Osteoblast (primary cell): ENCODE measurements around the gene HMG20B. TPM values are rescaled to one million over a fixed set of nuclear protein-coding genes. Genes with fewer than 3 reads are reported as not detected.
A peak's percentile ranks its signal among the peaks of the same experiment; 100 is the strongest.

ENCODE experiments used
- DNase-seq: peaks from one replicate; pipeline ENCODE4 v3.0.0; 2011; ENCODE audit warnings: low spot score, mixed read lengths; ENCODE audit not compliant: insufficient read length; ENCODE audit errors: missing footprints
- H2AFZ ChIP-seq: 2 replicates; pipeline ENCODE4 v1.6.0; 2011; ENCODE audit warnings: mild to moderate bottlenecking, low read length
- H3K27ac ChIP-seq: 2 replicates; pipeline ENCODE4 v1.5.1; 2011; ENCODE audit warnings: mild to moderate bottlenecking, low read depth, low read length, moderate library complexity
- H3K27me3 ChIP-seq: 2 replicates; pipeline ENCODE4 v1.6.0; 2012; ENCODE audit warnings: mild to moderate bottlenecking, control low read depth, inconsistent platforms, low read length, moderate library complexity; ENCODE audit not compliant: insufficient read depth
- H3K36me3 ChIP-seq: 2 replicates; pipeline ENCODE4 v1.5.1; 2011; ENCODE audit warnings: mild to moderate bottlenecking, low read length, control low read depth, moderate library complexity; ENCODE audit not compliant: insufficient read depth
- H3K4me1 ChIP-seq: 2 replicates; pipeline ENCODE4 v1.5.1; 2011; ENCODE audit warnings: mild to moderate bottlenecking, low read length, control low read depth, moderate library complexity; ENCODE audit not compliant: insufficient read depth
- H3K4me2 ChIP-seq: 2 replicates; pipeline ENCODE4 v1.6.0; 2011; ENCODE audit warnings: mild to moderate bottlenecking, low read length; ENCODE audit not compliant: insufficient read depth
- H3K4me3 ChIP-seq: fragments of 200-600 bp; sonication (generic); 3 replicates; pipeline ENCODE4 v1.5.1; 2012; ENCODE audit warnings: mild to moderate bottlenecking, low read length, inconsistent platforms; ENCODE audit not compliant: insufficient read depth
- H3K79me2 ChIP-seq: 2 replicates; pipeline ENCODE4 v1.6.0; 2012; ENCODE audit warnings: mild to moderate bottlenecking, low read length, control low read depth, inconsistent platforms; ENCODE audit not compliant: insufficient read depth
- H3K9me3 ChIP-seq: 2 replicates; pipeline ENCODE4 v1.5.1; 2011; ENCODE audit warnings: low read depth, low read length, control low read depth
- H4K20me1 ChIP-seq: 2 replicates; pipeline ENCODE4 v1.6.0; 2012; ENCODE audit warnings: mild to moderate bottlenecking, low read length, control low read depth; ENCODE audit not compliant: insufficient read depth
- CTCF ChIP-seq: IDR thresholded peaks from 2 replicates; pipeline ENCODE4 v1.5.1; 2011; ENCODE audit warnings: mild to moderate bottlenecking, low read depth, low read length, moderate library complexity; ENCODE audit errors: extremely low read depth
- total RNA-seq: library from RNA; depleted of rRNA; stranded (reverse); fragments of >200 nt; gene quantifications from 2 replicates; pipeline ENCODE4 v1.2.3, GENCODE V29; 2012

The HMG20B gene
- 57.2 and 65.9 TPM in 2 replicates for total RNA-seq

DNA sequence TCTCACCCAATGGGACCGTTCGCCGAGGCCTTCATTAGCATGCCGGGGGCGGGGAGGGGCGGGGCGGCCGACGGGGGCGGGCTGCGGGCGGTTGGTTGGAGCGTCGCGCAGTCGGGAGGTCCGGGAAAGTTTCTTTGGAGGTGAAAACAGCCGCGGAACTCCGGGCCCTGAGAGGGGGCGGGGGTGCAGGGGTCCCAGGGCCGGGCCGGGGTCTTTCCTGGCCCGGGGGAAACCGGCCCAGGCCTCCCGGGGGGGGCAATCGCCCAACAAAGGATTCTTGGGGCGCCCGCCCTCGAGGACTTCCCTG, at the start of gene HMG20B:
Gene HMG20B, plus strand, starts transcription at position 90 of the 307 bp plus-strand sequence. CDS start 366 bp downstream, outside the sequence.
- Histone ChIP-seq H3K4me1 (peaks cover 7% of the 10 kb centered on the region), H2AFZ (peak within 1 kb of the TSS; percentile 100), H3K27me3 (no peaks in the 10 kb centered on the region), H3K79me2 (peaks cover 5% of the 10 kb centered on the region), H3K27ac (peak within 1 kb of the TSS; percentile 78), H3K9me3 (no peaks in the 10 kb centered on the region), H3K4me2 (peak within 1 kb of the TSS; percentile 94), H4K20me1 (no peaks in the 10 kb centered on the region), H3K4me3 (peak within 1 kb of the TSS; percentile 90), H3K36me3 (peaks cover 11% of the 10 kb centered on the region)
- DNase-seq, result no peak
- TF ChIP-seq CTCF, result no peak

DNA sequence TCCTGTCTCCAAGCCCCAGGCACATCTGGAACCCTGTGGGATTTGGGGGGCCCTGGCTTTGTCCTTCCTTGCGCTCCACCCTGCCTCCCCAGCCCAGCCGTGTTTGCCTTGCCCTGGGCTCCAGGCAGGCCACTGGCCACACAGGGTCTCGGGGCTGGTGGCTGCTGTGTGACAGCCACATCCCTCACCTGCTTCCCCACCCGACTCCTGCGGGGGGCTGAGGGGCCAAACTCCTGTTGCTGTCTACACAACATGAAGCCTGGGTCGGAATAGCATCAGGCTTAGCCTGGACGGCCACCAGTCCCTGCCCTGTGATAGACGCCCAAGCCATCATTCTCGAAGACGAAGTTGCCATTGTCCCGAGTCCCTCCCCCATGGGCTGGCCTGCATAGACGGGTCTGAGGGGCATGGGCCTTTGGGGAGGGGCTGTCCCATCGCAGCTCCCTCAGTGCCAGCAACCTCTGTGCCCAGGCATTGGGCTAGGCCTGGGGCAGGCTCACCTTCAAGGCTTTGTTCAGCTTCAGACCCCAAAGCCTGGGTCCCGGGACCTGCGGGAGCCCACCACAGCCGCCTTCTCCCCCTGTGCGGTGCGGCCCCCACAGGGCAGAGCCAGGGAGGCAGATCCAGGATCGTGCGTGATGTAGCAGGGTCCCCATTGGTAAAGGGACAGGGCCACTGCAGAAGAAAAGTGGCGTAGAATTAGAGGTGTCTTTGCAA, 49.2 kb upstream of the HMG20B start:
- Histone ChIP-seq H3K27me3 (no peaks in the 10 kb centered on the region), H3K79me2 (peaks cover 70% of the 10 kb centered on the region), H3K9me3 (no peaks in the 10 kb centered on the region), H3K4me2 (no peak overlapping the region), H3K4me3 (no peak overlapping the region), H3K4me1 (no peaks in the 10 kb centered on the region), H2AFZ (no peak overlapping the region), H3K36me3 (peaks cover 44% of the 10 kb centered on the region), H4K20me1 (peaks cover 66% of the 10 kb centered on the region), H3K27ac (no peak overlapping the region)
- no peak for TF ChIP-seq CTCF
- DNase-seq, result no peak

DNA sequence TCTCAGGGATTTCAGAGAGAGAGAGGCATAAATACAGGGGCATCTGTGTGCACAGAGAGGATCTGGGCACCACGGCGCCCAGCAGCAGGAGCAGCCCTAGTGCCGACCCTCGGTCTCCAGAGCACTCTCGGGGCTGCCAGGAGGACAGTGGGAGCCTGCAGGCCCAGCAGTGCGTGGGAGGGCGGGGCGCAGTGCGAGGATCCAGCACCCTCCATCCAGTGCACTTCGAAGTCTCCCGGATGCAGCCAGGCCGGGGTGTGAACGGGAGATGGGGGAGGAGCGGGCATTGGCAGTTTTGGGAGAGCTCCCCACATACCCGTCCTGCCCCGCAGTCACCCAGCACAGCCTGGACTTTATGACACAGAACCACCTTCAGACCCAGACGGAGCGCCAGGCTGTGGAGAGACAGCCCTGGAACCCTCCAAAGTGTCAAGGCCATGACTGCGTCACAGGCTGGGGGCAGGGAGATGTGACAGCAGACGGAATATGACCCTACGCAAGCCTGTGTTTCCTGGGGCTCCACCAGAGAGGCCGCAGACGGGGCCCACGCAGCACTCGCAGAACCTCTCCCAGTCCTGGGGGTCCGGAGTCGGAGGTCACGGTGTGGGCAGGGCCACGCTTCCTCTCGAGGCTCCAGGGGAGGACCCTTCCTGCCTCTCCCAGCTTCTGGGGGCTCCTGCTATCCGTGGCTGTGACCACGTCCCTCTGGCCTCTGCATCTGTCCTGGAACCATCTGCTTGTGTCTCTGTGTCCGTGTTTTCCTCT, 48.5 kb upstream of the HMG20B start:
- H3K9me3 ChIP-seq, result no peaks in the 10 kb centered on the region
- no peak overlapping the region for H3K4me2 ChIP-seq
- H3K36me3 ChIP-seq, result peaks cover 42% of the 10 kb centered on the region
- no peak for TF ChIP-seq CTCF
- no peaks in the 10 kb centered on the region for H3K27me3 ChIP-seq
- peaks cover 60% of the 10 kb centered on the region for H4K20me1 ChIP-seq
- H3K27ac ChIP-seq, result no peak overlapping the region
- H3K4me3 ChIP-seq, result no peak overlapping the region
- no peak overlapping the region for H2AFZ ChIP-seq
- no peak for DNase-seq
- H3K79me2 ChIP-seq, result peaks cover 65% of the 10 kb centered on the region
- no peaks in the 10 kb centered on the region for H3K4me1 ChIP-seq

GRCh38 chr19:3524904-3525451, 47.8 kb upstream of the HMG20B start:
- Histone ChIP-seq H3K4me3 (no peak overlapping the region), H3K79me2 (peaks cover 57% of the 10 kb centered on the region), H3K36me3 (peaks cover 37% of the 10 kb centered on the region), H3K4me2 (no peak overlapping the region), H4K20me1 (peaks cover 53% of the 10 kb centered on the region), H2AFZ (no peak overlapping the region), H3K27me3 (no peaks in the 10 kb centered on the region), H3K27ac (no peak overlapping the region), H3K9me3 (no peaks in the 10 kb centered on the region), H3K4me1 (no peaks in the 10 kb centered on the region)
- no peak for TF ChIP-seq CTCF
- peak; percentile 82 for DNase-seq
